Neural cell (in vitro differentiated cells): ENCODE measurements around the gene CXCL13. TPM values are rescaled to one million over a fixed set of nuclear protein-coding genes. Genes with fewer than 3 reads are reported as not detected.

Experiments
- H2AFZ ChIP-seq: fragments of 200-600, 300-800 bp; sonication (generic), shearing (Covaris generic); 2 replicates; pipeline ENCODE4 v1.6.0; 2014; ENCODE audit warnings: low read depth, mild to moderate bottlenecking, antibody characterized with exemption, low read length, moderate library complexity
- H3F3A ChIP-seq: fragments of 200-600 bp; shearing (Covaris generic); 2 replicates; pipeline ENCODE4 v1.6.1; 2016; ENCODE audit warnings: mild to moderate bottlenecking, moderate library complexity, mixed read lengths, antibody characterized with exemption, low read length; ENCODE audit not compliant: insufficient read depth, poor library complexity, severe bottlenecking
- H3K27ac ChIP-seq: fragments of 200-600, 300-800 bp; sonication (generic), shearing (Covaris generic); 2 replicates; pipeline ENCODE4 v1.5.1; 2014; ENCODE audit warnings: mild to moderate bottlenecking, low read length, moderate library complexity
- H3K27me3 ChIP-seq: fragments of 300-800, 200-600 bp; sonication (generic), shearing (Covaris generic); 2 replicates; pipeline ENCODE4 v1.6.0; 2014; ENCODE audit warnings: mild to moderate bottlenecking, low read depth, low read length, moderate library complexity; ENCODE audit not compliant: insufficient read depth
- H3K36me3 ChIP-seq: fragments of 300-800, 200-600 bp; sonication (generic), shearing (Covaris generic); 2 replicates; pipeline ENCODE4 v1.5.1; 2014; ENCODE audit warnings: mild to moderate bottlenecking, antibody characterized with exemption, low read length, moderate library complexity; ENCODE audit not compliant: insufficient read depth
- H3K4me2 ChIP-seq: fragments of 300-800, 200-600 bp; sonication (generic), shearing (Covaris generic); 2 replicates; pipeline ENCODE4 v1.6.0; 2014; ENCODE audit warnings: mild to moderate bottlenecking, low read length
- H3K4me3 ChIP-seq: fragments of 300-800, 200-600 bp; sonication (generic), shearing (Covaris generic); 2 replicates; pipeline ENCODE4 v1.5.1; 2014; ENCODE audit warnings: mild to moderate bottlenecking, low read length, moderate library complexity
- H3K79me2 ChIP-seq: fragments of 200-600 bp; shearing (Covaris generic); replicated peaks from 2 replicates; pipeline ENCODE4 v1.6.0; 2014; ENCODE audit warnings: mild to moderate bottlenecking, low read length, moderate library complexity; ENCODE audit not compliant: insufficient read depth
- H3K9ac ChIP-seq: fragments of 300-800, 200-600 bp; sonication (generic), shearing (Covaris generic); 2 replicates; pipeline ENCODE4 v1.6.1; 2016; ENCODE audit warnings: mild to moderate bottlenecking, low read length, mixed read lengths
- H3K9me2 ChIP-seq: fragments of 200-600 bp; shearing (Covaris generic); 2 replicates; pipeline ENCODE4 v1.6.1; 2016; ENCODE audit warnings: mild to moderate bottlenecking, low read length, mixed read lengths; ENCODE audit not compliant: insufficient read depth
- H3K9me3 ChIP-seq: fragments of 200-600, 300-800 bp; sonication (generic), shearing (Covaris generic); 2 replicates; pipeline ENCODE4 v1.6.1; 2016; ENCODE audit warnings: mild to moderate bottlenecking, mixed run types, low read length, moderate library complexity, mixed read lengths
- H4K20me1 ChIP-seq: fragments of 200-600 bp; shearing (Covaris generic); 2 replicates; pipeline ENCODE4 v1.6.1; 2016; ENCODE audit warnings: mild to moderate bottlenecking, mixed run types; ENCODE audit not compliant: insufficient read depth
- EP300 ChIP-seq: fragments of 450-650 bp; conservative IDR thresholded peaks from 2 replicates; pipeline ENCODE4 v1.6.1; 2014; ENCODE audit warnings: antibody characterized with exemption, mild to moderate bottlenecking, moderate library complexity; ENCODE audit not compliant: poor library complexity, severe bottlenecking
- EZH2 ChIP-seq: fragments of 200-600, 300-800 bp; shearing (Covaris generic), sonication (generic); IDR thresholded peaks from 2 replicates; pipeline ENCODE4 v1.6.1; 2014; ENCODE audit warnings: antibody characterized with exemption, low read length, borderline replicate concordance, mild to moderate bottlenecking; ENCODE audit not compliant: insufficient read depth, poor library complexity, severe bottlenecking
- MXI1 ChIP-seq: fragments of 450-650 bp; conservative IDR thresholded peaks from 2 replicates; pipeline ENCODE4 v1.6.1; 2014; ENCODE audit warnings: antibody characterized with exemption, mild to moderate bottlenecking; ENCODE audit not compliant: poor library complexity, severe bottlenecking
- POLR2AphosphoS5 ChIP-seq: IDR thresholded peaks from 2 replicates; pipeline ENCODE4 v1.6.1; 2012
- RAD21 ChIP-seq: fragments of 450-650 bp; conservative IDR thresholded peaks from 2 replicates; pipeline ENCODE4 v1.6.1; 2014; ENCODE audit warnings: antibody characterized with exemption, mild to moderate bottlenecking, moderate library complexity
- SMC3 ChIP-seq: fragments of 450-650 bp; conservative IDR thresholded peaks from 2 replicates; pipeline ENCODE4 v1.6.1; 2014; ENCODE audit warnings: antibody characterized with exemption, mild to moderate bottlenecking, moderate library complexity; ENCODE audit not compliant: poor library complexity
- TAF1 ChIP-seq: IDR thresholded peaks from 2 replicates; pipeline ENCODE4 v1.6.1; 2012; ENCODE audit warnings: low read depth
- polyA plus RNA-seq: library from polyadenylated mRNA; depleted of rRNA; stranded (reverse); fragments of >200 nt; gene quantifications from 2 replicates; pipeline ENCODE4 v1.2.3, GENCODE V29; 2014
- TF ChIP-seq, protein P1 (sequence below): fragments of 450-650 bp; IDR thresholded peaks from 2 replicates; pipeline ENCODE4 v1.5.1; 2014; ENCODE audit warnings: antibody characterized with exemption, mild to moderate bottlenecking, moderate library complexity; ENCODE audit not compliant: poor library complexity, severe bottlenecking
- TF ChIP-seq, protein P2 (sequence below): IDR thresholded peaks from 2 replicates; pipeline ENCODE4 v1.6.1; 2012; ENCODE audit warnings: borderline replicate concordance

The CXCL13 gene
- polyA plus RNA-seq, 1 donor from 2014 or later = not detected

DNA sequence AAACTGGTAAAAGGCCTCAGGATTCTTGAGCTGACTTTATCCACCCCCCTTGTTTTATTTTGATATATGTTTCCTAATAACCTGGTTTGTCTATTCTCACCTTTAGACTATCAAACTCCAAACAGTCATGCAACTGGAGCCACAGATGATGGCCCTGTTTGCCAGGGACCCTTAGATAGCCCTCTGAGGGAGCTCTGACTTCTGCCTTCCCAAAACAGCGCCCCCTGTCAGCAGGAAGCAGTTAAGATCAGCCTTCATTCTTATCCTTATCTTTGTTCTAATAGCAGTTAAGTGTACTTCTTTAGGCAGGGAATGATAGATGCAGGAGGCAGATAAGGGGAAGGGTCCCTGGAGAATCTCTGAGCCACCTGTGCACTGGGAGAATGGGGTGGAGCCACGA, 27.5 kb upstream of the CXCL13 start:
- H4K20me1 ChIP-seq = no peaks in the 10 kb centered on the region

DNA sequence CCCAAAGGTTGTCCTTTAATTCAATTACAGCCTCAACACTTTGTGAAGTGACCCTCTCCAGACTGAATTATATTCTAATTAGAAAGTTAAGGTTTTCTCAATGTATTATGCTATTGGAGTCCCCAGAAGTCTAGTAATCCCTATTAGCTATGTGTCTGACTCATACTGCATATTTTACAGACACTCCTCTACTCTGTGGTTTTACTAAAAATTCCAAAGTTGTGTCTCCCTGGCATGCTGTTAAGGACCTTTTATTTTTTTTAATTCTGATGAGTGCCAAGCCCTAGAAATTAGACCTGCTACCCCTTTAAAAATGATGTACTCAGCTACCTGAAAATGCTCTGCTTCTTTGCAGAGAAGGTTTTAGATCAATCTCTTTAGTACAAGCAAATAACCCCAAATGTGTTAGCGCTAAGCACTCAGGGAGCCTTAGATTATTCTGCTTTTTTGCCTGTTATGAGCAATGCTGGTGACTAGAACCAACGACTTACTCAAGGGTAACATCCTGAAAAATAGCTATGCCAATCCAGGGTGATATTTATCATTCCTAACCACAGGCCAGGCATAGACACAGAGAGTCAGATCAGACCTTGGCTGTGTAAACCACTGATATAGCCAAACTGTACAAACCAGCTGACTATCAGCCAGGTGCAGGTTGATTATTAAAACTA, 26.1 kb upstream of the CXCL13 start:
- H2AFZ ChIP-seq = no peak overlapping the region
- no peak overlapping the region for H3K9ac ChIP-seq
- H3K4me2 ChIP-seq = no peak overlapping the region

More for the DNA sequence above, 27.5 kb upstream of the CXCL13 start:
- TF ChIP-seq RAD21 = no peak
- TF ChIP-seq TAF1 = no peak
- TF ChIP-seq MXI1 = no peak
- TF ChIP-seq EZH2 = no peak
- TF ChIP-seq EP300 = no peak
- TF ChIP-seq, protein P1, sequence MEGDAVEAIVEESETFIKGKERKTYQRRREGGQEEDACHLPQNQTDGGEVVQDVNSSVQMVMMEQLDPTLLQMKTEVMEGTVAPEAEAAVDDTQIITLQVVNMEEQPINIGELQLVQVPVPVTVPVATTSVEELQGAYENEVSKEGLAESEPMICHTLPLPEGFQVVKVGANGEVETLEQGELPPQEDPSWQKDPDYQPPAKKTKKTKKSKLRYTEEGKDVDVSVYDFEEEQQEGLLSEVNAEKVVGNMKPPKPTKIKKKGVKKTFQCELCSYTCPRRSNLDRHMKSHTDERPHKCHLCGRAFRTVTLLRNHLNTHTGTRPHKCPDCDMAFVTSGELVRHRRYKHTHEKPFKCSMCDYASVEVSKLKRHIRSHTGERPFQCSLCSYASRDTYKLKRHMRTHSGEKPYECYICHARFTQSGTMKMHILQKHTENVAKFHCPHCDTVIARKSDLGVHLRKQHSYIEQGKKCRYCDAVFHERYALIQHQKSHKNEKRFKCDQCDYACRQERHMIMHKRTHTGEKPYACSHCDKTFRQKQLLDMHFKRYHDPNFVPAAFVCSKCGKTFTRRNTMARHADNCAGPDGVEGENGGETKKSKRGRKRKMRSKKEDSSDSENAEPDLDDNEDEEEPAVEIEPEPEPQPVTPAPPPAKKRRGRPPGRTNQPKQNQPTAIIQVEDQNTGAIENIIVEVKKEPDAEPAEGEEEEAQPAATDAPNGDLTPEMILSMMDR = no peak
- TF ChIP-seq, protein P2, sequence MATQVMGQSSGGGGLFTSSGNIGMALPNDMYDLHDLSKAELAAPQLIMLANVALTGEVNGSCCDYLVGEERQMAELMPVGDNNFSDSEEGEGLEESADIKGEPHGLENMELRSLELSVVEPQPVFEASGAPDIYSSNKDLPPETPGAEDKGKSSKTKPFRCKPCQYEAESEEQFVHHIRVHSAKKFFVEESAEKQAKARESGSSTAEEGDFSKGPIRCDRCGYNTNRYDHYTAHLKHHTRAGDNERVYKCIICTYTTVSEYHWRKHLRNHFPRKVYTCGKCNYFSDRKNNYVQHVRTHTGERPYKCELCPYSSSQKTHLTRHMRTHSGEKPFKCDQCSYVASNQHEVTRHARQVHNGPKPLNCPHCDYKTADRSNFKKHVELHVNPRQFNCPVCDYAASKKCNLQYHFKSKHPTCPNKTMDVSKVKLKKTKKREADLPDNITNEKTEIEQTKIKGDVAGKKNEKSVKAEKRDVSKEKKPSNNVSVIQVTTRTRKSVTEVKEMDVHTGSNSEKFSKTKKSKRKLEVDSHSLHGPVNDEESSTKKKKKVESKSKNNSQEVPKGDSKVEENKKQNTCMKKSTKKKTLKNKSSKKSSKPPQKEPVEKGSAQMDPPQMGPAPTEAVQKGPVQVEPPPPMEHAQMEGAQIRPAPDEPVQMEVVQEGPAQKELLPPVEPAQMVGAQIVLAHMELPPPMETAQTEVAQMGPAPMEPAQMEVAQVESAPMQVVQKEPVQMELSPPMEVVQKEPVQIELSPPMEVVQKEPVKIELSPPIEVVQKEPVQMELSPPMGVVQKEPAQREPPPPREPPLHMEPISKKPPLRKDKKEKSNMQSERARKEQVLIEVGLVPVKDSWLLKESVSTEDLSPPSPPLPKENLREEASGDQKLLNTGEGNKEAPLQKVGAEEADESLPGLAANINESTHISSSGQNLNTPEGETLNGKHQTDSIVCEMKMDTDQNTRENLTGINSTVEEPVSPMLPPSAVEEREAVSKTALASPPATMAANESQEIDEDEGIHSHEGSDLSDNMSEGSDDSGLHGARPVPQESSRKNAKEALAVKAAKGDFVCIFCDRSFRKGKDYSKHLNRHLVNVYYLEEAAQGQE = no peak
- TF ChIP-seq POLR2AphosphoS5 = no peak
- Histone ChIP-seq H3K79me2 (no peaks in the 10 kb centered on the region), H3F3A (no peaks in the 10 kb centered on the region), H3K9me2 (no peaks in the 10 kb centered on the region), H3K27me3 (no peaks in the 10 kb centered on the region), H3K9me3 (no peaks in the 10 kb centered on the region), H3K4me2 (no peak overlapping the region), H3K9ac (no peak overlapping the region), H2AFZ (no peak overlapping the region), H3K27ac (no peak overlapping the region), H3K4me3 (no peak overlapping the region), H3K36me3 (no peaks in the 10 kb centered on the region)

More for the DNA sequence above, 26.1 kb upstream of the CXCL13 start:
- Histone ChIP-seq H3F3A (no peaks in the 10 kb centered on the region), H3K27me3 (no peaks in the 10 kb centered on the region), H3K79me2 (no peaks in the 10 kb centered on the region), H4K20me1 (no peaks in the 10 kb centered on the region), H3K27ac (no peak overlapping the region), H3K36me3 (no peaks in the 10 kb centered on the region), H3K9me3 (no peaks in the 10 kb centered on the region), H3K4me3 (no peak overlapping the region), H3K9me2 (no peaks in the 10 kb centered on the region)
- TF ChIP-seq EZH2 = no peak
- no peak for TF ChIP-seq POLR2AphosphoS5
- TF ChIP-seq, protein P1 = no peak
- TF ChIP-seq SMC3 = no peak
- no peak for TF ChIP-seq RAD21
- no peak for TF ChIP-seq TAF1
- TF ChIP-seq EP300 = no peak
- TF ChIP-seq, protein P2 = no peak
- TF ChIP-seq MXI1 = no peak
